COLO829 (cell line): ENCODE results near the gene RGL1.

Experiments used
- DNase-seq: peaks from one replicate; pipeline ENCODE4 v3.0.0; 2012; ENCODE audit warnings: low spot score

The RGL1 gene

GRCh38 chr1:183916574-183916973 lies 111.7 kb downstream of the RGL1 start:
- DNase-seq, result no peak

GRCh38 chr1:183918589-183918988 lies 113.7 kb downstream of the RGL1 start:
- no peak for DNase-seq

- DNase-seq, result peak; percentile 31
Observed at GRCh38 chr1:183920651-183921050, 115.7 kb downstream of the RGL1 start.

- DNase-seq, result no peak
Observed at GRCh38 chr1:183922197-183922596, 117.3 kb downstream of the RGL1 start.

GRCh38 chr1:183925947-183926346 lies 121.0 kb downstream of the RGL1 start:
- DNase-seq, result no peak

- DNase-seq, result no peak
Observed at GRCh38 chr1:183926983-183927382, 122.1 kb downstream of the RGL1 start.

GRCh38 chr1:183931646-183932271 lies 126.8 kb downstream of the RGL1 start:
- DNase-seq, result no peak

- no peak for DNase-seq
Observed at GRCh38 chr1:183932412-183932811, 127.5 kb downstream of the RGL1 start.

- no peak for DNase-seq
Observed at GRCh38 chr1:183933528-183934179, 128.7 kb downstream of the RGL1 start.

- DNase-seq, result no peak
Observed at GRCh38 chr1:183934314-183934713, 129.4 kb downstream of the RGL1 start.

GRCh38 chr1:183936009-183936408 lies 131.1 kb downstream of the RGL1 start:
- no peak for DNase-seq

- no peak for DNase-seq
Observed at GRCh38 chr1:183936791-183937190, 131.9 kb downstream of the RGL1 start.

GRCh38 chr1:183937611-183938010 lies 132.7 kb downstream of the RGL1 start:
- DNase-seq, result no peak

- DNase-seq, result no peak
Observed at GRCh38 chr1:183941001-183941400, 136.1 kb downstream of the RGL1 start.

GRCh38 chr1:183942933-183943693 lies 138.2 kb downstream of the RGL1 start:
- DNase-seq, result peak; percentile 92

- peak; percentile 42 for DNase-seq
Observed at GRCh38 chr1:183945428-183946319, 140.8 kb downstream of the RGL1 start.

GRCh38 chr1:183946320-183946613 lies 141.3 kb downstream of the RGL1 start:
- no peak for DNase-seq

GRCh38 chr1:183947988-183948387 lies 143.1 kb downstream of the RGL1 start:
- DNase-seq, result no peak

GRCh38 chr1:183952101-183952500 lies 147.2 kb downstream of the RGL1 start:
- no peak for DNase-seq

- DNase-seq, result no peak
Observed at GRCh38 chr1:183953031-183953430, 148.1 kb downstream of the RGL1 start.

GRCh38 chr1:183954496-183954895 lies 149.6 kb downstream of the RGL1 start:
- DNase-seq, result no peak

- peak; percentile 76 for DNase-seq
Observed at GRCh38 chr1:183956559-183957188, 151.8 kb downstream of the RGL1 start.
